Parathyroid adenoma (tissue), 2 donors: ENCODE results near the gene RND1.
"Not testable (repeated sequence)": the region's sequence is repeated elsewhere in the genome, so short reads cannot be mapped to it uniquely, and the experiment has no call there.

Source experiments
- H2AFZ ChIP-seq: fragments of 300-600 bp; sonication (generic); one replicate; pipeline ENCODE4 v1.7.0; 2017; ENCODE audit warnings: antibody characterized with exemption, mild to moderate bottlenecking
- H3K27ac ChIP-seq: fragments of 300-600 bp; sonication (generic); one replicate; pipeline ENCODE4 v1.7.0; 2017
- H3K27me3 ChIP-seq: fragments of 300-600 bp; sonication (generic); one replicate; pipeline ENCODE4 v1.7.0; 2017; ENCODE audit warnings: low read length; ENCODE audit not compliant: control insufficient read depth, insufficient read depth
- H3K36me3 ChIP-seq: fragments of 300-600 bp; sonication (generic); one replicate; pipeline ENCODE4 v1.7.0; 2017; ENCODE audit warnings: low read length; ENCODE audit not compliant: control insufficient read depth, insufficient read depth
- H3K4me1 ChIP-seq: fragments of 300-600 bp; sonication (generic); one replicate; pipeline ENCODE4 v1.7.0; 2017; ENCODE audit warnings: control low read depth
- H3K4me2 ChIP-seq: fragments of 300-600 bp; sonication (generic); one replicate; pipeline ENCODE4 v1.7.0; 2017; ENCODE audit warnings: low read length
- H3K4me3 ChIP-seq: fragments of 300-600 bp; sonication (generic); one replicate; pipeline ENCODE4 v1.7.0; 2017; ENCODE audit warnings: low read depth, low read length
- H3K79me2 ChIP-seq: fragments of 300-600 bp; sonication (generic); one replicate; pipeline ENCODE4 v1.7.0; 2017; ENCODE audit warnings: control low read depth
- H3K9ac ChIP-seq: fragments of 300-600 bp; sonication (generic); one replicate; pipeline ENCODE4 v1.7.0; 2017; ENCODE audit warnings: mild to moderate bottlenecking
- H3K9me3 ChIP-seq: fragments of 300-600 bp; sonication (generic); one replicate; pipeline ENCODE4 v1.7.0; 2017; ENCODE audit warnings: low read length; ENCODE audit not compliant: control insufficient read depth
- TF ChIP-seq, protein P1 (sequence below): fragments of 300-600 bp; sonication (generic); IDR thresholded peaks from one replicate; pipeline ENCODE4 v1.7.0; 2017; ENCODE audit warnings: antibody characterized with exemption, mild to moderate bottlenecking
- donor health status: primary hyperparathyroidism.

The RND1 gene

DNA sequence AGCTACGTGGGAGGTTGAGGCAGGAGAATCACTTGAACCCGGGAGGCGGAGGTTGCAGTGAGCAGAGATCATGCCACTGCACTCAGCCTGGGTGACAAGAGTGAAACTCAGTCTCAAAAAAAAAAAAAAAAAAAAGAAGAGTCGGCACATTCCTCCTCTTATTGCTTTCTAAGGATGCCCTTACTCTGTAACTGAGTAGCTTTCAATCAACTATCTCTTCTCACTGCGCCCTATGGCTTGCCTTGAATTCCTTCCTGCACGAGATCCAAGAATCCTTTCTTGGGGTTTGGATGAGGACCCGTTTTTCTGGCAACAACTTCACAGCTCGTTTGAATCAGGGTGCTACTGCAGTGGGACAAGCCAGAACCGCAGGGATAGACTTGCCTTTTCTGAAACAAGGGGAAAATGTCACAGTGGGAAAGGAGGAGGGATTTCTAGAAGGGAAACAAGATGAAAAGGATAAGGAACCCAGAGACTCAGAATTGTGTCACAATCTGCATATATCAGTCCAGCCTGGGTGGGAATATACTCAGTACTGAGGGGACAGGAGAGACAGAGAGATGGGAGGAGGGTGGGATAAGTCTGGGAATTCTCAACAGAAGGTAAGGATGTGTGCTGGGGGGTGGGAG is 16.1 kb upstream of the RND1 start:
- Histone ChIP-seq H3K4me2 (peak overlapping the region; percentile 53), H3K27me3 (no peaks in the 10 kb centered on the region), H3K79me2 (no peaks in the 10 kb centered on the region), H3K36me3 (no peaks in the 10 kb centered on the region), H3K9ac (no peak overlapping the region), H3K9me3 (no peaks in the 10 kb centered on the region), H3K4me3 (peak overlapping the region; percentile 24), H3K27ac (peak overlapping the region; percentile 70), H2AFZ (peak overlapping the region; percentile 51), H3K4me1 (peaks cover 5% of the 10 kb centered on the region)
- TF ChIP-seq, protein P1, sequence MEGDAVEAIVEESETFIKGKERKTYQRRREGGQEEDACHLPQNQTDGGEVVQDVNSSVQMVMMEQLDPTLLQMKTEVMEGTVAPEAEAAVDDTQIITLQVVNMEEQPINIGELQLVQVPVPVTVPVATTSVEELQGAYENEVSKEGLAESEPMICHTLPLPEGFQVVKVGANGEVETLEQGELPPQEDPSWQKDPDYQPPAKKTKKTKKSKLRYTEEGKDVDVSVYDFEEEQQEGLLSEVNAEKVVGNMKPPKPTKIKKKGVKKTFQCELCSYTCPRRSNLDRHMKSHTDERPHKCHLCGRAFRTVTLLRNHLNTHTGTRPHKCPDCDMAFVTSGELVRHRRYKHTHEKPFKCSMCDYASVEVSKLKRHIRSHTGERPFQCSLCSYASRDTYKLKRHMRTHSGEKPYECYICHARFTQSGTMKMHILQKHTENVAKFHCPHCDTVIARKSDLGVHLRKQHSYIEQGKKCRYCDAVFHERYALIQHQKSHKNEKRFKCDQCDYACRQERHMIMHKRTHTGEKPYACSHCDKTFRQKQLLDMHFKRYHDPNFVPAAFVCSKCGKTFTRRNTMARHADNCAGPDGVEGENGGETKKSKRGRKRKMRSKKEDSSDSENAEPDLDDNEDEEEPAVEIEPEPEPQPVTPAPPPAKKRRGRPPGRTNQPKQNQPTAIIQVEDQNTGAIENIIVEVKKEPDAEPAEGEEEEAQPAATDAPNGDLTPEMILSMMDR, result no peak

GRCh38 chr12:48880647-48881046 is 15.0 kb upstream of the RND1 start:
- Histone ChIP-seq H3K79me2 (no peaks in the 10 kb centered on the region), H3K4me1 (peaks cover 5% of the 10 kb centered on the region), H3K36me3 (no peaks in the 10 kb centered on the region), H3K27me3 (no peaks in the 10 kb centered on the region), H3K9ac (no peak overlapping the region), H3K27ac (no peak overlapping the region), H2AFZ (no peak overlapping the region), H3K4me2 (no peak overlapping the region), H3K4me3 (no peak overlapping the region), H3K9me3 (no peaks in the 10 kb centered on the region)
- TF ChIP-seq, protein P1, result no peak

- H2AFZ ChIP-seq, result no peak overlapping the region
- H3K27ac ChIP-seq, result no peak overlapping the region
- H3K4me3 ChIP-seq, result no peak overlapping the region
- TF ChIP-seq, protein P1, result no peak
- H3K79me2 ChIP-seq, result no peaks in the 10 kb centered on the region
- H3K4me1 ChIP-seq, result peaks cover 5% of the 10 kb centered on the region
- H3K9me3 ChIP-seq, result no peaks in the 10 kb centered on the region
- H3K36me3 ChIP-seq, result no peaks in the 10 kb centered on the region
- no peak overlapping the region for H3K4me2 ChIP-seq
- no peaks in the 10 kb centered on the region for H3K27me3 ChIP-seq
- no peak overlapping the region for H3K9ac ChIP-seq
These were observed 12.9 kb upstream of the RND1 start for GRCh38 chr12:48878548-48878947.

DNA sequence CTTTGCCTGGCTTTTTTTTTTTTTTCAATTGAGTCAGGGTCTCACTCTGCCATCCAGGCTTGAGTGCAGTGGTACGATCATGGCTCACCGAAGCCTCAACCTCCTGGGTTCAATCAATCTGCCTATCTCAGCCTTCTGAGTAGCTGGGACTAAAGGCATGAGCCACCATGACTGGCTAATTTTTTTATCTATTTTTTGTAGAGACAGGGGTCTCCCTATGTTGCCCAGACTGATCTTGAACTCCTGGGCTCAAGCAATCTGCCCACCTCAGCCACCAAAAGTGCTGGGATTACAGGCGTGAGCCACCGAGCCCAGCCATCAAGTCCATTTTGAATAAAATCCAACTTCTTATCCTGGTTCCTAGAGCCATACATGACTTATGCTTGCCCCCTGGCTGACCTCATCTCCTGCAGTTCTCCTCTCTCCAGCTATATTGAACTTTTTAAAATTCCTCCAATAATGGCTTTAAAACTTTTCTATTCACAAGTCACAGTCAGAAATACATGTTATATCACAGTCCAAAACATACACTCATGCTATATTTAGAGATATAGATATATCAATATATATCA is 10.4 kb upstream of the RND1 start:
- TF ChIP-seq, protein P1, result no peak

GRCh38 chr12:48873534-48873933 is 7.9 kb upstream of the RND1 start:
- not testable (repeated sequence) for H3K27me3 ChIP-seq, H2AFZ ChIP-seq, H3K4me2 ChIP-seq, H3K4me3 ChIP-seq, H3K4me1 ChIP-seq, H3K9ac ChIP-seq, H3K9me3 ChIP-seq, H3K79me2 ChIP-seq, H3K36me3 ChIP-seq, H3K27ac ChIP-seq

More for the DNA sequence above, 10.4 kb upstream of the RND1 start:
- Histone ChIP-seq H3K9ac (no peak overlapping the region), H3K4me1 (no peaks in the 10 kb centered on the region), H3K27ac (no peak overlapping the region), H3K79me2 (no peaks in the 10 kb centered on the region), H3K9me3 (no peaks in the 10 kb centered on the region), H3K36me3 (no peaks in the 10 kb centered on the region), H3K4me3 (no peak overlapping the region), H3K4me2 (no peak overlapping the region), H3K27me3 (no peaks in the 10 kb centered on the region), H2AFZ (no peak overlapping the region)
